SH-SY5Y (cell line): Measurements from ENCODE around the gene NPY1R.

Source experiments
- GATA2 ChIP-seq: IDR thresholded peaks from 2 replicates; pipeline ENCODE4 v1.6.1; 2011; ENCODE audit warnings: mild to moderate bottlenecking, low read depth, low read length
- GATA3 ChIP-seq: IDR thresholded peaks from 2 replicates; pipeline ENCODE4 v1.6.1; 2011; ENCODE audit warnings: low read depth, mild to moderate bottlenecking, low read length, moderate library complexity

- TF ChIP-seq GATA3 (no peak), GATA2 (no peak)
These were observed 593 bp downstream of the NPY1R start for GRCh38 chr4:163331629-163332376.
